Thoracic aorta (tissue), 2 donors: ENCODE measurements around the gene C15orf61. TPM values are rescaled to one million over a fixed set of nuclear protein-coding genes. Genes with fewer than 3 reads are reported as not detected.

Experiments used
- ATAC-seq: fragments of 150-250 bp; one replicate; pipeline ENCODE4 v1.8.0; 2017; ENCODE audit warnings: low read depth; ENCODE audit not compliant: insufficient number of reproducible peaks, low FRiP score
- DNase-seq: peaks from one replicate; pipeline ENCODE4 v3.0.0-alpha.2; 2020; ENCODE audit warnings: low spot score
- H3K27ac ChIP-seq, 2 donors: fragments of 200-600 bp; sonication (generic); 1 replicate in 1 of 2; 2 replicates in 1 of 2; pipeline ENCODE4 v1.5.1; 2016; ENCODE audit warnings: mild to moderate bottlenecking in 2 of 2, moderate library complexity in 2 of 2
- H3K27me3 ChIP-seq: fragments of 200-600 bp; sonication (generic); replicated peaks from 2 replicates; pipeline ENCODE4 v1.6.0; 2016; ENCODE audit warnings: mild to moderate bottlenecking; ENCODE audit not compliant: insufficient read depth
- H3K36me3 ChIP-seq: fragments of 200-600 bp; sonication (generic); one replicate; pipeline ENCODE4 v1.5.1; 2016
- H3K4me1 ChIP-seq, 2 donors: fragments of 200-600 bp; sonication (generic); 1 replicate in 1 of 2; 2 replicates in 1 of 2; pipeline versions ENCODE4 v1.5.1 to v1.6.0; 2016; ENCODE audit warnings: low read depth in 2 of 2, mild to moderate bottlenecking in 1 of 2; ENCODE audit not compliant: control insufficient read depth in 1 of 2
- H3K4me3 ChIP-seq: fragments of 200-600 bp; sonication (generic); 2 replicates; pipeline ENCODE4 v1.5.1; 2016; ENCODE audit warnings: mild to moderate bottlenecking
- H3K9me3 ChIP-seq: fragments of 200-600 bp; sonication (generic); 2 replicates; pipeline ENCODE4 v1.5.1; 2016
- total RNA-seq, 2 donors: library from RNA; depleted of rRNA; stranded (reverse); fragments of >200 nt; gene quantifications; one replicate each; pipeline versions ENCODE4 v1.1.0 to v1.2.3, GENCODE V29; 2016
- TF ChIP-seq, protein P1 (sequence below): fragments of 200-600 bp; sonication (generic); IDR thresholded peaks from one replicate; pipeline ENCODE4 v1.5.1; 2019; ENCODE audit warnings: antibody characterized with exemption

The C15orf61 gene
- total RNA-seq, 2 donors from 2014 or later: 1.6 to 4.5 TPM

GRCh38 chr15:67551207-67551743 lies 30.3 kb downstream of the C15orf61 start:
- H3K9me3 ChIP-seq: no peaks in the 10 kb centered on the region
- no peak overlapping the region for H3K4me3 ChIP-seq
- no peak overlapping the region for H3K27ac ChIP-seq
- DNase-seq: no peak
- no peak for ATAC-seq
- H3K27me3 ChIP-seq: no peaks in the 10 kb centered on the region
- H3K4me1 ChIP-seq: peaks cover 8 to 11% of the 10 kb centered on the region in 2 donors
- peaks cover 4% of the 10 kb centered on the region for H3K36me3 ChIP-seq
- TF ChIP-seq, protein P1, sequence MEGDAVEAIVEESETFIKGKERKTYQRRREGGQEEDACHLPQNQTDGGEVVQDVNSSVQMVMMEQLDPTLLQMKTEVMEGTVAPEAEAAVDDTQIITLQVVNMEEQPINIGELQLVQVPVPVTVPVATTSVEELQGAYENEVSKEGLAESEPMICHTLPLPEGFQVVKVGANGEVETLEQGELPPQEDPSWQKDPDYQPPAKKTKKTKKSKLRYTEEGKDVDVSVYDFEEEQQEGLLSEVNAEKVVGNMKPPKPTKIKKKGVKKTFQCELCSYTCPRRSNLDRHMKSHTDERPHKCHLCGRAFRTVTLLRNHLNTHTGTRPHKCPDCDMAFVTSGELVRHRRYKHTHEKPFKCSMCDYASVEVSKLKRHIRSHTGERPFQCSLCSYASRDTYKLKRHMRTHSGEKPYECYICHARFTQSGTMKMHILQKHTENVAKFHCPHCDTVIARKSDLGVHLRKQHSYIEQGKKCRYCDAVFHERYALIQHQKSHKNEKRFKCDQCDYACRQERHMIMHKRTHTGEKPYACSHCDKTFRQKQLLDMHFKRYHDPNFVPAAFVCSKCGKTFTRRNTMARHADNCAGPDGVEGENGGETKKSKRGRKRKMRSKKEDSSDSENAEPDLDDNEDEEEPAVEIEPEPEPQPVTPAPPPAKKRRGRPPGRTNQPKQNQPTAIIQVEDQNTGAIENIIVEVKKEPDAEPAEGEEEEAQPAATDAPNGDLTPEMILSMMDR: no peak

DNA sequence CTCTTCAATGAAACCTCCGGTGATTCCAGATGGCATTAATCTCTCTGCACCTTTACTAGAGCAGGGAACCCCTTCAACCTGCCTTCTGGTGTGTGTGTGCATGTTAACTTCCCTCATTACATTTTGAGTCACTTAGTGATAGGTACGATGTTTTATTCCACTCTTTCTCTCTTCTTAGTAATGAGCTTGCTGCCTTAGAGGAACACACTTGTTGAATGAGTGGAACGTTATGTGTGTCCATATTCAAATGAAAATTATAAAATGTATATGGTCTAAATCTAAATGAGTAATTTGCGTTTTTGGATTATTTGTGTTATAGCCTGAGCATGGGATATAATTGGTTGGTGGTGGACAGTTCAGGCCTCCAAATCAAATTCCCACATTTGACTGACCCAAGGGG lies 33.6 kb downstream of the C15orf61 start:
- Histone ChIP-seq H3K27ac (no peak overlapping the region), H3K4me1 (no peaks in the 10 kb centered on the region), H3K36me3 (peaks cover 4% of the 10 kb centered on the region), H3K4me3 (no peak overlapping the region), H3K27me3 (no peaks in the 10 kb centered on the region), H3K9me3 (no peaks in the 10 kb centered on the region)
- TF ChIP-seq, protein P1: no peak
- no peak for DNase-seq
- no peak for ATAC-seq

GRCh38 chr15:67556976-67557570 lies 36.1 kb downstream of the C15orf61 start:
- no peaks in the 10 kb centered on the region for H3K36me3 ChIP-seq
- H3K4me3 ChIP-seq: no peak overlapping the region
- no peak for DNase-seq
- H3K27me3 ChIP-seq: no peaks in the 10 kb centered on the region
- no peak overlapping the region for H3K27ac ChIP-seq
- no peaks in the 10 kb centered on the region for H3K9me3 ChIP-seq
- TF ChIP-seq, protein P1: no peak
- no peak for ATAC-seq
- no peaks in the 10 kb centered on the region for H3K4me1 ChIP-seq

DNA sequence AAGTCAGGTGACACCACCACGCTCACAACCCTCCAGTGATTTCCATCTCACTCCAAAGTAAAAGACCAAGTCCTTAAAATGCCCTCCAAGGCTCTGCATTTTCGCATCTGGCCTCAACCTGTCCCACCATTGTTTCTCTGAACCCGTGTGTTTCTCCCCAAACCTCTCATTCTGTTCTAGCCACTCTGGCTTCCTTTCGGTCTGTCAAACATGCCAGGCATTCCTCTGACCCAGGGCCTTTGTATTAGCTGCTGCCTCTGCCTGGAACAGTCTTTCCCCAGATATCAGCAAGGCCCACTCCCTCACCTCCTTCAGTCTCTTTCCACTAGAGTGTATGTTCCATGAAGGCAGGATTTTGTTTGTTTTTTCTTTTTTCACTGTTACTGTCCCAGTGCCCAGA lies 37.6 kb downstream of the C15orf61 start:
- Histone ChIP-seq H3K9me3 (no peaks in the 10 kb centered on the region), H3K36me3 (no peaks in the 10 kb centered on the region), H3K4me3 (no peak overlapping the region), H3K27me3 (no peaks in the 10 kb centered on the region), H3K4me1 (no peaks in the 10 kb centered on the region), H3K27ac (no peak overlapping the region)
- no peak for DNase-seq
- TF ChIP-seq, protein P1: no peak
- no peak for ATAC-seq

DNA sequence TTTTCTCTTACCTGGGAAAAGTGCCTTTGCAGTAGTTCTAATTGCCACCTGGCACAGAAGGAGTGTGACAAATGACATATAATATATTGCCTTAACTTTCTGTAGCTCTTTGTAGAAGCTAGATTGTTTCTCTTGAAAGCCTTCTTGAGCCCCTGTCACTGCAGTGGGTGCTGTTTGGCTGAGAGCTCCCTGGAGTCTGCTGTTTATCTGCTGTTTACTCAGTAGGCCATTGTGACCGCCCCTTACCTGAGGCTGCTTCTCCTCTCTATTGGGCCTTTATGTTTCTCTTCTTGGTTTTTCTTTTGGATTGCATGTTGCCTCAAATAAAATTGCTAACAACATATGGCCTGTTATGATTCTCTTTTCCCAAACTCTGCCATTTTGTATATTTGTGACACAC lies 38.2 kb downstream of the C15orf61 start:
- Histone ChIP-seq H3K4me3 (no peak overlapping the region), H3K4me1 (no peaks in the 10 kb centered on the region), H3K36me3 (no peaks in the 10 kb centered on the region), H3K27ac (no peak overlapping the region), H3K9me3 (no peaks in the 10 kb centered on the region), H3K27me3 (no peaks in the 10 kb centered on the region)
- TF ChIP-seq, protein P1: no peak
- no peak for DNase-seq
- ATAC-seq: no peak
